Hematopoietic multipotent progenitor cell treated with erythropoietin and hydrocortisone succinate and interleukin-3 and kit ligand, for 6 days (in vitro differentiated cells): ENCODE data around the gene GID8.

Experiments
- DNase-seq: peaks from one replicate; pipeline ENCODE4 v3.0.0-alpha.2; 2015

GID8 gene

DNA sequence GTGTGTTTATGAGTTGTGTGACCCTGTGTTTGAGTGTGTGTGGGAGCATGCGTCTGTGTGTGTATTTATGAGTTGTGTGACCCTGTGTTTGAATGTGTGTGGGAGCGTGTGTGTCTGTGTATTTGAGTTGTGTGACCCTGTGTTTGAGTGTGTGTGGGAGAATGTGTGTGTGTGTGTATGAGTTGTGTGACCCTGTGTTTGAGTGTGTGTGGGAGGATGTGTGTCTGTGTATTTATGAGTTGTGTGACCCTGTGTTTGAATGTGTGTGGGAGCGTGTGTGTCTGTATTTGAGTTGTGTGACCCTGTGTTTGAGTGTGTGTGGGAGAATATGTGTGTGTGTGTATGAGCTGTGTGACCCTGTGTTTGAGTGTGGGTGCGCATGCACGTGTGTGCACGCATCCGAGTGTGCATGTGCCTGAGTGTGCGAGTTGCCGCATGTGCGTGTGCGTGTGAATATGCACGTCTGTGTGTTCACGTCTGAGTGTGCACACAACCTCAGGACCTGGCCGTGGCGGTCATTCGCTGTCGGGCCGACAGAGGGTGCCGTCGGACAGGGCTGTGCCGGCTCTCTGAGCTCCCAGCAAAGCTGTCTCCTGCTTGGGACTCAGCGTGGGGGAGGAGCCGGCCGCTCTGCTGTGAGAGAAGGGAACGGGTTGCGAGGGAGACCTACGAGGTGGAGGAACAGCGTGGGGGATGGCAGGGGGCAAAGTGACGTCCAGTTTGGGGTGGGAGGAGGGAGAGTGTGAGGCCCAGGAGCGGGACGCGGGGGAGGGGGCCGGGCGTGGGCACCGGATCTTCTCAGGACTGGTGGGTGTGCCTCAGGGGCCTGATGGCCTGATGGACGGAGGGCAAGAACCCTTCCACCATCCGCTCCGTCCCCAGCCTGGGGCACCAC is 34.2 kb downstream of the GID8 start:
- DNase-seq: peak; percentile 92

- DNase-seq: no peak
These were observed 35.1 kb downstream of the GID8 start for GRCh38 chr20:62972845-62973745.

DNA sequence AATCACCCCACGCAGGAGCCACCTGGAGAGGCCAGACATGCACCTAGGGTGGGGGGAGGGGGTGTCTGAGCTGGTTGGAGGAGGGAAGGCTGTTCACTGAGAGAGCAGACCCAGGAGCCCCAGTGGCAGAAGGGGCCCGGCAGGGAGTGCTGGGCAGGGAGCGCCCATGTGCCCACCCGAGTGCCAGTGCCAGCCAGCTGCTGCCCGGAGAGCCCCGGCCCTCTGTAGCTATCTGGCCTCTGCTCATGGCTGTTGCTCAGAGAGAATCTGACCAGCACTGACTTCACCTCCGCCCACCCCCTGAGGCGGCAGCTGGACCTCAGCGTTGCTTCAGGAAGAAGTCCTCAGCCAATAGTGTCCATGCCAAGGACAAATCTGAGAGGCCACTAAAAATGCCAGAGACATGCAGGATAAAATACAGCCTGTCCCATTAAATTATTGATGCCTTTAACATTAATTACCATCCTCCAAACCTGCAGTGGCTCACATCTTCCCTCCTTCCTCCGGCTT is 37.4 kb downstream of the GID8 start:
- DNase-seq: no peak

- no peak for DNase-seq
These were observed 38.0 kb downstream of the GID8 start for GRCh38 chr20:62975812-62976508.

GRCh38 chr20:62976886-62977285 is 38.9 kb downstream of the GID8 start:
- no peak for DNase-seq

- DNase-seq: peak; percentile 91
These were observed 39.9 kb downstream of the GID8 start for GRCh38 chr20:62977613-62978560.

DNA sequence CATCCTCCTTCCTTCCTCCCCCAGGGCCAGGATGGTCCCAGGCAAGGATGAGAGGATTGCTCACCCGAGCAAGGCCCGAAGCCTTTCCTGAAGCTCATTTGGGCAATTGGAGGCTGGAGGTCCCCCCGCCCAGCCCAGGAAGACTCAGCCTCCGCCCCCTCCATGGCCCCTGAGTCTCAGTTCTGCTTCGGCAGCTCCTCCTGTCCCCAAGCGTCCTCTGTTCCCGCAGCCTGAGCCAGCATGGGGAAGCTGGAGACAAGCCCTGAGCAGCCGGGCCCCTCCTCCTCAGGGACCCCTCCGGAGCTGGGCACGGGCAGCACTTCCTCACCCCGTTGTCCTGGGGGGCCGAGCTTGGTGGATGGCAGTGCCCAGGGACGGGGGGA is 40.6 kb downstream of the GID8 start:
- no peak for DNase-seq

GRCh38 chr20:62979310-62979709 is 41.4 kb downstream of the GID8 start:
- peak; percentile 30 for DNase-seq

DNA sequence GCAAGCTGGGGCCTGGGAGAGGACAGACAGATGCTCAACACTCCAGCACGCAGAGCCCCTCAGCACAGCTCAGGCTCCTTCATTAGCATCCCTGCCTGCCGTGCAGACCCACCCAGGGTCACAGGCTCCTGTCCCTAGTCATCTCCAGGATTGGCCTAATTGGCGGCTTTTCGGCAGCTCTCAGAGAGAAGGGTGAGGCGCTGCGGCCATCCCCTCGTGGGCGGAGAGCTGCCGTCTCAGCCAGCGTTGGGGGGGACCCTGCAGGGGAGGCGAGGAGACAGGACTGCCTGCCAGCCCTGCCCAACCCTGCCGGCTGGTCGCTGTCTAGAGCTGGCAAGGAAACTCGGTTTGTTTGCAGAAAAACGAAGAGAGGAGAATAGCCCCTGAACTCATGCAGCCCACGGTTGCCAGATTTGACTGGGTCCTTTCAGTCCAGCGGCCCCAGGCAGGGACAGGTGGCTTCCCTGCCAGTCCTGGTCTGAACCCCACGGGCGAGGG is 42.0 kb downstream of the GID8 start:
- no peak for DNase-seq

- DNase-seq: no peak
These were observed 42.5 kb downstream of the GID8 start for GRCh38 chr20:62980380-62980960.

GRCh38 chr20:62980970-62981369 is 43.0 kb downstream of the GID8 start:
- DNase-seq: peak; percentile 63

GRCh38 chr20:62982124-62983075 is 44.5 kb downstream of the GID8 start:
- peak; percentile 45 for DNase-seq

DNA sequence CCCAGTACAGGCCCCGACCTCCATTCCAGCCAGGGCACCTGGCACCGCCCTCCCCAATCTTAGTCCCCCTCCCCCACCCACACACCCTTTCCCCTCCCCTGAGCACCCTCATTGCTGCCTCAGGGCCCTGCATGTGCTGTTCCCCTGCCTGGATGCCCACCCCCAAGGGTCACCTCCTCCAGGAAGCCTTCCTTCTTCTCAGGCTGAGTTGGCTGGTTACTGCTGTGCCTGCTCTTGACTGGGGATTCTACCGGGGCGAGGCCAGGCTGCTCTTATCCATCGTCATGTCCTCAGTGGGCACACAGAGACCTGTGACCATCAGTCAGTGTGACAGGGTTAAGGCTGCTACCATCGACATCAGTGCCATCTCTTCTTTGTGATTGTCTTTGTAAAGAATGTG is 45.3 kb downstream of the GID8 start:
- no peak for DNase-seq

DNA sequence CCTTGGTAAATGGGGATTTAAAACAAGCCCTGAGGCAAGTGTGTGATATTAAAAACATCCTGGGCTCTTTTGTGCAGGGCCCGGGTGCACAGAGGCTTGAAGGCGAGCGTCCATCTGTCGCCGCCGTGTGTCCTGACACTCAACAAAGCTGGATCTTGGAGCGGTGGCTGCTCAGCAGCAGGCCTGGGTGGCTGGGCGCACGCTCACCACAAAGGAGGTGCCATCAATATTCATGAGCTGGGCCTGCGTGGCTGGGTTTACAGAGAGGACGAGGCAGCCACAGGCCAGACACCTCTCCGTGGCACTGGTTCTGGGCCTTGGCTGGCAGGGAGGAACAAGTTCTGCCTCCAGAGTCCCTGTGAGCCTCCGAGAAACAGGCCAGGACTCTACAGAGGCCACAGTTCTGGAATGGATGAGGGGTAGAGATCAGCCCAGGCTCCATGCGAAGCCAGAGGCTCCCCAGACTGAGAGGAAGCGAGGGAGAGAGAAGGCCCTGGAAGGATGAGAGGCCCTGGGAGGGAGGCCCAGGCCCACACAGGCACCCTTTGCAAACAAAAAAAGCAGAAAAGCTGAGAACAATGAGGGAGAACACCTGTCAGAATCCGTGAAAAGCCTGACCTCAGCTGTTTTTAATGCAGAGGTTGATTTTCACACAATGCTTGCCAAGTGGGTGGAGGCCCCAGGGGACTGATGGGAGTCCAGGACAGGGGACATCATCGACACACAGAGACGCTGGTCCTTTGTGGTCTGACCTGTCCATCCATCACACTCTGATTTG is 46.9 kb downstream of the GID8 start:
- no peak for DNase-seq

GRCh38 chr20:62985444-62985778 is 47.5 kb downstream of the GID8 start:
- DNase-seq: no peak

- no peak for DNase-seq
These were observed 48.4 kb downstream of the GID8 start for GRCh38 chr20:62986257-62986800.

DNA sequence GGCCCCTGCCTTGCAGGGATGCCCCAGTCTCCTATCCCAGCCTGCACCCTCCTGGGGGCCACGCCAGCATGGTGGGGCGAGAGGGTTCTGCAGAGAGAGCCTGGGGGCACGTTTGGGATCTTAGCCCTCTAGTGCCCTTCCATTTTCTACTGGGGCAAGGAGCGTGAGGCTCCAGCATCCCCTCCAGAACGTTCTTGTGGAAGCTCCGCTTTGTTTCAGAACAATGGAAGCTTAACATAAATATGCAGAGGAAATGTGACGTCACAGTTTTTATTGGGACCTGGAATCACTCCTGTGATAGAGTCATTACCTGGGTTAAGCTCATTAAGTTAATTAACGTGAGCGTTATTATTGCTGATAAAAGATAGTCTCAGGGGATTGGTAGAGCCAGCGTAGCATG is 49.2 kb downstream of the GID8 start:
- DNase-seq: no peak

DNA sequence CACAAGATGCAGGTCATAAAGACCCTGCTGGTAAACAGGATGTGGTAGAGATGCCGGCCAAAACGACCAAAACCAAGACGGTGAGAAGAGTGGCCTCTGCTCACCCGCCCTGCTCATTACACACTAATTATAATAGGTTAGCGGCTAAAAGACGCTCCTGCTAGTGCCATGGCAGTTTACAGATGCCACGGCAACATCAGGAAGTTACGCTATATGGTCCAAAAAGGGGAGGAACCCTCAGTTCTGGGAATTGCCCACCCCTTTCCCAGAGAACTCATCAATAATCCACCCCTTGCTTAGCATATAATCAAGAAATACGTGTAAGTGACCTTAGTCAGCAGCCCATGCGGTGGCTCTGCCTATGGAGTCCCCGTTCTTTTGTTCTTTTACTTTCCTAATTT is 51.3 kb downstream of the GID8 start:
- peak; percentile 9 for DNase-seq

DNA sequence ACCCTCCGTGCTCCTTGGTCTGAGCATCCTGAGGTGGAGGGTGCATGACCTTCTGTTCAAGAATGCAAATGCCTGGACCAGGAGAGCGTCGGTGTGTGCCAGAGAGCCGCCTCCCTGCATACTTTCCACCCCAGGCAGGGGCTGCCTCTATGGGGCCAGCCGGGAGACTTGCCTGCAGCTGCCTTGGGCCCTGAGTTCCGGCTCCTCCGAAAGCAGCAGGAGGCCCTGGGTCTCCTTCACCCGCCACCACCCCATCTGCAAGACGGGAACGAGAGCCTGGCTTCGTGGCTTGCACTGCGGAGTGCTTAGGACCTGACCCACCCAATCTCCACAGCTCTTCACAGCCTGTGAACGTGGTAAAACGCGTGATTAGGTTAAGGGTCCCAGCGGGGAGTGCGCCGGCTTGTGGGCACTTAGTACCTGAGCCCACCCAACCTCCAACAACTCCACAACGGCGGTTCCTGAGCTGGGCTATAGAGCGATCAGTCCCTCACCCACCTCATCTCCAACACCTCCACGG is 52.4 kb downstream of the GID8 start:
- DNase-seq: no peak
